ENCODE measurements around the gene DLGAP3. TPM values are rescaled to one million over a fixed set of nuclear protein-coding genes. Genes with fewer than 3 reads are reported as not detected.

Gene DLGAP3
- total and polyA plus RNA-seq, 2 of the 13 experiments (the other 11 are each of a cell fraction or from before 2014, with no cell fraction given), result 0.03 to 0.04 TPM

- TF ChIP-seq, protein P1, sequence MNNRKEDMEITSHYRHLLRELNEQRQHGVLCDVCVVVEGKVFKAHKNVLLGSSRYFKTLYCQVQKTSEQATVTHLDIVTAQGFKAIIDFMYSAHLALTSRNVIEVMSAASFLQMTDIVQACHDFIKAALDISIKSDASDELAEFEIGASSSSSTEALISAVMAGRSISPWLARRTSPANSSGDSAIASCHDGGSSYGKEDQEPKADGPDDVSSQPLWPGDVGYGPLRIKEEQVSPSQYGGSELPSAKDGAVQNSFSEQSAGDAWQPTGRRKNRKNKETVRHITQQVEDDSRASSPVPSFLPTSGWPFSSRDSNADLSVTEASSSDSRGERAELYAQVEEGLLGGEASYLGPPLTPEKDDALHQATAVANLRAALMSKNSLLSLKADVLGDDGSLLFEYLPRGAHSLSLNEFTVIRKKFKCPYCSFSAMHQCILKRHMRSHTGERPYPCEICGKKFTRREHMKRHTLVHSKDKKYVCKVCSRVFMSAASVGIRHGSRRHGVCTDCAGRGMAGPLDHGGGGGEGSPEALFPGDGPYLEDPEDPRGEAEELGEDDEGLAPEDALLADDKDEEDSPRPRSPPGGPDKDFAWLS (CRISPR knock-in tag; IDR thresholded peaks at IDR 0.05; ENCODE audit: borderline replicate concordance), result no peak
- TF ChIP-seq MYPOP (CRISPR knock-in tag; IDR thresholded peaks at IDR 0.05) (no peak), PCBP1 (IDR thresholded peaks at IDR 0.05; ENCODE audit: borderline replicate concordance, low read depth, low read length) (no peak), ISX (CRISPR knock-in tag; conservative IDR thresholded peaks at IDR 0.05) (no peak), GATA4 (IDR thresholded peaks at IDR 0.05; ENCODE audit: borderline replicate concordance, low read depth) (0 out of 2 replicates have a peak, but pooled peaks have one; percentile 48), SP2 (CRISPR knock-in tag; IDR thresholded peaks at IDR 0.05) (peak; percentile 77), MED13 (CRISPR knock-in tag; IDR thresholded peaks at IDR 0.05) (no peak; the same call in 1 of the 2 replicates), ZNF790 (CRISPR knock-in tag; IDR thresholded peaks at IDR 0.05; ENCODE audit: borderline replicate concordance) (no peak), TSC22D2 (CRISPR knock-in tag; IDR thresholded peaks at IDR 0.05; ENCODE audit: borderline replicate concordance) (0 out of 2 replicates have a peak, but pooled peaks have one; percentile 39), ZFY (CRISPR knock-in tag; IDR thresholded peaks at IDR 0.05) (peak; percentile 95), ZMYM3 (CRISPR knock-in tag; IDR thresholded peaks at IDR 0.05) (peak; percentile 48; the same call in 1 of the 2 replicates), NR2F6 (IDR thresholded peaks at IDR 0.05) (peak; percentile 74), NR2F6 (CRISPR knock-in tag; IDR thresholded peaks at IDR 0.05) (peak; percentile 86), KDM5A (IDR thresholded peaks at IDR 0.05; ENCODE audit: borderline replicate concordance, low read length) (peak; percentile 84), MXD4 (CRISPR knock-in tag; IDR thresholded peaks at IDR 0.05) (peak; percentile 76)
- TF ChIP-seq, protein P2, sequence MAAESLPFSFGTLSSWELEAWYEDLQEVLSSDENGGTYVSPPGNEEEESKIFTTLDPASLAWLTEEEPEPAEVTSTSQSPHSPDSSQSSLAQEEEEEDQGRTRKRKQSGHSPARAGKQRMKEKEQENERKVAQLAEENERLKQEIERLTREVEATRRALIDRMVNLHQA (CRISPR knock-in tag; IDR thresholded peaks at IDR 0.05), result no peak
These were observed 69.8 kb downstream of the DLGAP3 start, which contains the start of gene SMIM12 (continued) for GRCh38 chr1:34859446-34860200.

All from HepG2 (cell line).